NCI-H2029 treated with DMSO at 0.1 percent for 48 hours (cell line): ENCODE measurements around the gene PLP1.

Source experiments
- DNase-seq: peaks from one replicate; lab custom pipeline; 2025; lab: John Stamatoyannopoulos, UW

Gene PLP1

DNA sequence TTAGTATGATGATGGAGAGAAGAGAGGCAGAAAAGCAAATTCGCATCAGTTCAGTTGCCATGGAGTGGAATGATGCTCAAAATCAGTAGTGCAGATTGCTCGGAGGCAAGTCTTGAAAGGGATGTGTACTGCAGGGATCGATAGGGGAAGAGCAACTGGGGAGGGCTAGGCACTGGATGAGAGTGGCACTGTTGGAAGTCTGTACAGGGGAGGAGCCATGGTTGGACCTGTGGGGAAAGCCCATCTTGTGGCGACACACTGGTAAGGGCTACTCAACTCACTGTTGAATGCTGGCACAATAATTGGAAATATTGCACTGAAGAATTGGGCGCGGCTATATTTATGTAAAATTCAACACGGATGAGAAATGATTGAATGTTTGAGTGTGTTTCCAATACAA is 54.2 kb downstream of the PLP1 start:
- no peak for DNase-seq

DNA sequence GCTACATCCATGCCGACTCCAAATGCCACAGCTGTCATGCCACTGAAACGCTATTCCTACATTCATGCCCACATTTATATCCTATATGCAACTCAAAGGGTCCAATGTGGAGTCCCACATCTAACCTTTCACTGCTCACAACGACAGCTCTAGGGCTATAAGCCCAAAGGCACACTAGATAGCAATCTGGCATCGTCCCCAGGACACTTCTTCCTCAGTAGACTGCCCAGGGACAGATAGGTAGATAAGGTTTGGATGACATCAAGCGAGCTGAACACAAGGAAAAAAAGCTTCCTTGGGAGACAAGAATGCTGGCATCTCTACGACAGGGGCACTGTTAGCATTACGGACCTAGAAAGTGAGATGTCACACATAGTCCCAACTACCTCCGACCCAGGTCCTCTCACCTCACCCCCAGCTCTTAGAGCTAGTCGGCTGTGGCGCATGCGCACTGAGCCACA is 54.7 kb downstream of the PLP1 start:
- DNase-seq = no peak

DNA sequence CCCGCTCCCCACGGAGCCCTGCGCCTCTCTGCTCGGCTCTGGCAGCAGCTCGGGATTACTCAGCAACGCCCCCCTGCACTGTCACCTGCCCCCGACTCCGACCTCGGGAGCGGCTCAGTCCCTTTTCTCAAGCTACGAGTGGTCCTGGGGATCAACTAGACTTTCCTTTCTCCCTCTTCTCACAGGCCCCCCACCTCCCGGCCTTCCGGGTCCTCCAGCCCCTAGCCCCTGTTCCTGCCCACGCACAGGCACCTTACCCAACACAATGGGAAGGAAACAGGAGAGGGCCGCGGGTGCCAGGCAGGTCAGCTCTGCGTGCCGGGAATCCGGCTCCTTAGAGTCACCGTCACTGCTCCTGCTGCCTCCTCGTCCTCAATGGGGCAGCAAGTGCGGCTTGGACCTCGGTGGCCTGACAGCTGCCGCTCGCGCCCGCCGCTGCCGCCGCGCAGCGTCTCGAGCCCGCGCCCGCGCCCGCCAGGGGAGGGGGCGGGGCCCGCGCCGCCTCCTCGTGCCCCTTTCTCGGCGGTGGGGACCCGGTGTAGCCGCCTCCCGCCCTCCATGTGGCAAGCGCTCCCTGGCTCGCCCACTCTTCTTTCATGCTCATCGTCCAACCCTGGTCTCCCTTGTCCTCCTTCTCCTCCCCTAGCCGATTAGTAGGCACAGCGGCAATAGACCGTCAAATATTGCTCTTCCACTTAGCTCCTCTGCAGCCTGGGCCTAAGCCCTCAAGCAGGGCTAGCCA is 55.3 kb downstream of the PLP1 start, which contains the start of gene RAB9B:
Gene RAB9B (minus strand): TSS at position 455 of the 742 bp plus-strand sequence. CDS start 6,473 bp downstream, outside the sequence.
- DNase-seq = peak; percentile 26

DNA sequence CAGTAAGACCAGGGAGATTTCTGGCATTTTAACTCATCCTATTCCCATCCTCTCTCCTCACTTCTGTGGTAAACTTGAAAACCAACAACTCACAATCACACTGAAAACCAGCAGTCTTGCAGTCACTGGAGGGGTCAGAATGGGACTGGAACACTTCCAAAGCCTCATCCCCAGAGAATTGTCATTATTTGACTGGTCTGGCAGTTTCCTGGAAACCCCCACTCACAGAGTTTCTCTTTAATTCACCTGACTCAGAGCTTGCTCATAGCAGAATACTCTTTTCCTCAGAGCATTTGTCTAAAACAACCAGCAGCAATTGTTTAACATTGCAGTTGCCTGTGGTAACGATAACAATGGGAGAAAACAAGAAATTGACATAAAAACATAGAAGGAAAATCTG is 62.8 kb downstream of the PLP1 start:
- no peak for DNase-seq
